ENCODE measurements around the gene FUT6. TPM values are rescaled to one million over a fixed set of nuclear protein-coding genes. Genes with fewer than 3 reads are reported as not detected.

FUT6 gene
- total and polyA plus RNA-seq, 4 donors, result 0.67 to 2.6 (median 1.9) TPM; not detected in 1

GRCh38 chr19:5800361-5801270 lies 38.9 kb downstream of the FUT6 start:
- DNase-seq (no peak), ATAC-seq (ENCODE audit: insufficient read depth, low FRiP score) (no peak)
- peaks cover 0 to 5% (median 4%) of the 10 kb centered on the region in 5 donors for H3K4me1 ChIP-seq (ENCODE audit: control insufficient read depth in 5 of 5, insufficient read depth in 5 of 5, low read length in 5 of 5)
- no peak overlapping the region for H3K4me3 ChIP-seq
- no peak overlapping the region for H3K27ac ChIP-seq (ENCODE audit: low read depth in 1 of 2, low read length in 1 of 2)
- TF ChIP-seq CTCF (IDR thresholded peaks at IDR 0.05; ENCODE audit: control extremely low read depth, extremely low read depth), result no peak
- H3K36me3 ChIP-seq (ENCODE audit: control insufficient read depth in 4 of 4, insufficient read depth in 4 of 4, low read length in 4 of 4), result no peaks in the 10 kb centered on the region
- 81 to 87% methylated on average over 17 of the region's 17 CpGs for WGBS, 2 donors
- no peak overlapping the region for H3K9ac ChIP-seq (ENCODE audit: insufficient read depth in 1 of 2, low read length in 2 of 2)
- peaks cover 0 to 1% (median 0%) of the 10 kb centered on the region in 4 donors for H3K9me3 ChIP-seq (ENCODE audit: control insufficient read depth in 4 of 4, insufficient read depth in 3 of 4, low read length in 3 of 4)
- peaks cover 0 to 8% (median 6%) of the 10 kb centered on the region in 3 donors for H3K27me3 ChIP-seq (ENCODE audit: control insufficient read depth in 3 of 3, insufficient read depth in 3 of 3, low read length in 2 of 3)

- no peak overlapping the region for H3K27ac ChIP-seq (ENCODE audit: low read depth in 1 of 2, low read length in 1 of 2)
Measured at GRCh38 chr19:5799247-5800241, 40.0 kb downstream of the FUT6 start.

GRCh38 chr19:5798244-5798643 lies 41.3 kb downstream of the FUT6 start:
- no peak overlapping the region for H3K9ac ChIP-seq (ENCODE audit: insufficient read depth in 1 of 2, low read length in 2 of 2)
- peaks cover 0 to 4% (median 3%) of the 10 kb centered on the region in 3 donors for H3K27me3 ChIP-seq (ENCODE audit: control insufficient read depth in 3 of 3, insufficient read depth in 3 of 3, low read length in 2 of 3)
- no peak overlapping the region for H3K27ac ChIP-seq (ENCODE audit: low read depth in 1 of 2, low read length in 1 of 2)
- TF ChIP-seq CTCF (IDR thresholded peaks at IDR 0.05; ENCODE audit: control extremely low read depth, extremely low read depth), result no peak
- WGBS, 2 donors, result 78 to 81% methylated on average over 8 of the region's 8 CpGs
- H3K36me3 ChIP-seq (ENCODE audit: control insufficient read depth in 4 of 4, insufficient read depth in 4 of 4, low read length in 4 of 4), result no peaks in the 10 kb centered on the region
- DNase-seq, result no peak
- no peaks in the 10 kb centered on the region for H3K4me1 ChIP-seq (ENCODE audit: control insufficient read depth in 5 of 5, insufficient read depth in 5 of 5, low read length in 5 of 5)
- peaks cover 0 to 3% (median 0%) of the 10 kb centered on the region in 4 donors for H3K9me3 ChIP-seq (ENCODE audit: control insufficient read depth in 4 of 4, insufficient read depth in 3 of 4, low read length in 3 of 4)
- H3K4me3 ChIP-seq, result no peak overlapping the region
- no peak for ATAC-seq (ENCODE audit: insufficient read depth, low FRiP score)

More at GRCh38 chr19:5799247-5800241, 40.0 kb downstream of the FUT6 start:
- no peak for TF ChIP-seq CTCF (IDR thresholded peaks at IDR 0.05; ENCODE audit: control extremely low read depth, extremely low read depth)
- H3K36me3 ChIP-seq (ENCODE audit: control insufficient read depth in 4 of 4, insufficient read depth in 4 of 4, low read length in 4 of 4), result no peaks in the 10 kb centered on the region
- ATAC-seq (ENCODE audit: insufficient read depth, low FRiP score), result no peak
- H3K4me1 ChIP-seq (ENCODE audit: control insufficient read depth in 5 of 5, insufficient read depth in 5 of 5, low read length in 5 of 5), result peaks cover 0 to 5% (median 4%) of the 10 kb centered on the region in 5 donors
- peaks cover 0 to 3% (median 0%) of the 10 kb centered on the region in 4 donors for H3K9me3 ChIP-seq (ENCODE audit: control insufficient read depth in 4 of 4, insufficient read depth in 3 of 4, low read length in 3 of 4)
- DNase-seq, result no peak
- no peak overlapping the region for H3K9ac ChIP-seq (ENCODE audit: insufficient read depth in 1 of 2, low read length in 2 of 2)
- 56 to 60% methylated on average over 37 of the region's 37 CpGs for WGBS, 2 donors
- peaks cover 0 to 8% (median 3%) of the 10 kb centered on the region in 3 donors for H3K27me3 ChIP-seq (ENCODE audit: control insufficient read depth in 3 of 3, insufficient read depth in 3 of 3, low read length in 2 of 3)
- H3K4me3 ChIP-seq, result no peak overlapping the region
